ENCODE measurements around the gene COPS8. TPM values are rescaled to one million over a fixed set of nuclear protein-coding genes. Genes with fewer than 3 reads are reported as not detected.
A peak's percentile ranks its signal among the peaks of the same experiment; 100 is the strongest.

Gene COPS8
- total RNA-seq, 1 donor from 2014 or later, result 76.1 TPM

DNA sequence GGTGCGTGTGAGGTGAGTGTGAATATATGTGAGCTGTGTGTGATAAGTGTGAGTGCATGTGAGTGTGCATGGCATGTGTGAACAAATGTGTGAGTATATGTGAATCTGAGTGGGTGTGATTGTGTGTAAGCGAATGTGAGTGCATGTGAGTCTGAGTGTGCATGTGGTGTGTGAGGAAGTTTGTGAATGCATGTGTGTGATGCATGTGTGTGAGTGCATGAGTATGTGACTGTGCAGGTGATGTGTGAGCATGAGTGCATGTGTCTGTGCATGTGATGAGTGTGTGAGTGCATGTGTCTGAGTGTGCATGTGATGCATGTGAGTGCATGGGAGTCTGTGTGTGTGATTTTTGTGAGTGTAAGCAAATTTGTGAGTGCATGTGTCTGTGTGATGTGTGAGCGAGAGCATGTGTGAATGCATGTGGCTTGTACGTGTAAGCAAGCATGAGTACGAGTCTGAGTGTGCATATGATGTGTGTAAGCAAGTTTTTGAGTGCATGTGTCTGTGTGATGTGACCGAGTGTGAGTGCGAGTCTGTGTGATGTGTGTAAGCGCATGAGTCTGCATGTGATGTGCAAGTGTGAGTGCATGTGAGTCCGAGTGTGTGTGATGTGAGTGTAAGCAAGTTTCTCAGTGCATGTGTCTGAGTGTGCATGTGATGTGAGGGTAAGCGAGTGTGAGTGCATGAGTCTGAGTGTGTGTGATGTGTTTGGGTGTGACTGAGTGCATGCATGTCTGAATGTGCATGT lies 43.3 kb downstream of the COPS8 start:
- H3K27me3 ChIP-seq (ENCODE audit: insufficient read depth, low read length), result no peaks in the 10 kb centered on the region
- H3K9ac ChIP-seq (ENCODE audit: low read length), result peak overlapping the region; percentile 64
- peak overlapping the region; percentile 84 for H3K27ac ChIP-seq (ENCODE audit: low read depth, low read length)
- no peak overlapping the region for H2AFZ ChIP-seq (ENCODE audit: low read depth, low read length)
- no peaks in the 10 kb centered on the region for H3K36me3 ChIP-seq (ENCODE audit: insufficient read depth, low read length)
- FAIRE-seq (no peak), DNase-seq (ENCODE audit: low read depth) (no peak)
- H3K79me2 ChIP-seq (ENCODE audit: insufficient read depth, low read length), result no peaks in the 10 kb centered on the region
- Mint-ChIP-seq H3K36me3 (ENCODE audit: low read depth, unreplicated experiment) (no peaks in the 10 kb centered on the region), H3K4me3 (ENCODE audit: unreplicated experiment) (no peak overlapping the region), H3K27ac (ENCODE audit: unreplicated experiment) (no peak overlapping the region), H3K9me3 (ENCODE audit: unreplicated experiment) (no peaks in the 10 kb centered on the region), H3K27me3 (ENCODE audit: low read depth, unreplicated experiment) (no peaks in the 10 kb centered on the region), H3K4me1 (ENCODE audit: low read depth, unreplicated experiment) (peaks cover 8% of the 10 kb centered on the region)
- no peak overlapping the region for H3K4me3 ChIP-seq (ENCODE audit: insufficient read depth, low read depth, low read length)
- peaks cover 13% of the 10 kb centered on the region for H3K4me1 ChIP-seq (ENCODE audit: insufficient read depth, low read length)
- peaks cover 10% of the 10 kb centered on the region for H3K9me3 ChIP-seq (ENCODE audit: insufficient read depth, low read depth, low read length)
- H3K4me2 ChIP-seq (ENCODE audit: low read length), result peak overlapping the region; percentile 71
- no peak for TF ChIP-seq EZH2 (IDR thresholded peaks at IDR 0.05; ENCODE audit: insufficient read depth, low read length)
- TF ChIP-seq, protein P1, sequence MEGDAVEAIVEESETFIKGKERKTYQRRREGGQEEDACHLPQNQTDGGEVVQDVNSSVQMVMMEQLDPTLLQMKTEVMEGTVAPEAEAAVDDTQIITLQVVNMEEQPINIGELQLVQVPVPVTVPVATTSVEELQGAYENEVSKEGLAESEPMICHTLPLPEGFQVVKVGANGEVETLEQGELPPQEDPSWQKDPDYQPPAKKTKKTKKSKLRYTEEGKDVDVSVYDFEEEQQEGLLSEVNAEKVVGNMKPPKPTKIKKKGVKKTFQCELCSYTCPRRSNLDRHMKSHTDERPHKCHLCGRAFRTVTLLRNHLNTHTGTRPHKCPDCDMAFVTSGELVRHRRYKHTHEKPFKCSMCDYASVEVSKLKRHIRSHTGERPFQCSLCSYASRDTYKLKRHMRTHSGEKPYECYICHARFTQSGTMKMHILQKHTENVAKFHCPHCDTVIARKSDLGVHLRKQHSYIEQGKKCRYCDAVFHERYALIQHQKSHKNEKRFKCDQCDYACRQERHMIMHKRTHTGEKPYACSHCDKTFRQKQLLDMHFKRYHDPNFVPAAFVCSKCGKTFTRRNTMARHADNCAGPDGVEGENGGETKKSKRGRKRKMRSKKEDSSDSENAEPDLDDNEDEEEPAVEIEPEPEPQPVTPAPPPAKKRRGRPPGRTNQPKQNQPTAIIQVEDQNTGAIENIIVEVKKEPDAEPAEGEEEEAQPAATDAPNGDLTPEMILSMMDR (IDR thresholded peaks at IDR 0.05; ENCODE audit: insufficient read depth, low read depth, low read length), result no peak
- H4K20me1 ChIP-seq (ENCODE audit: insufficient read depth, low read length), result no peaks in the 10 kb centered on the region

DNA sequence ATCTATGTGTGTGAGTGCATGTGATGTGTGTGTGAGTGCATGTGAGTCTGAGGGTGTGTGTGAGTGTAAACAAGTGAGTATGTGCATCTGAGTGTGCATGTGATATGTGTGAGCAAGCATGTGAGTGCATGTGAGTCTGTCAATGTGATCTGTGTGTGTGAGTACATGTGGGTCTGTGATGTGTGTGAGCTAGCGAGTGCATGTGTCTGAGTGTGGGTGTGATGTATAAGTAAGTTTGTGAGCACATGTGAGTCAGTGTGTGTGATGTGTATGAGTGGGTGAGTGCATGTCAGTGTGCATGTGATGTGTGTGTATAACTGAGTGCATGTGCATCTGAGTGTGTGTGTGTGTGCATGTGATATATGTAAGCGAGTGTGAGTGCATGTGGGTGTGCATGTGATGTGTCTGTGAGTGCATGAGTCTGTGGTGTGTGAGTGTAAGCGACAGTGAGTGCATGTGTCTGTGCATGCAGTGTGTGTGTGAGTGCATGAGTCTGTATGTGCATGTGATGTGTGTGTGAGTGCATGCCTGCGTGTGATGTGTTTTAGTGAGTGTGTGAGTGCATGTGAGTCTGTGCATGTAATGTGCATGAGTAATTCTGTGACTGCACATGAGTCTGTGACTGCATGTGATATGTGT lies 44.1 kb downstream of the COPS8 start:
- FAIRE-seq, result peak; percentile 52
- no peak for TF ChIP-seq EZH2 (IDR thresholded peaks at IDR 0.05; ENCODE audit: insufficient read depth, low read length)
- TF ChIP-seq, protein P1 (IDR thresholded peaks at IDR 0.05; ENCODE audit: insufficient read depth, low read depth, low read length), result no peak
- Histone ChIP-seq H3K36me3 (ENCODE audit: insufficient read depth, low read length) (no peaks in the 10 kb centered on the region), H3K4me2 (ENCODE audit: low read length) (no peak overlapping the region), H3K79me2 (ENCODE audit: insufficient read depth, low read length) (no peaks in the 10 kb centered on the region), H2AFZ (ENCODE audit: low read depth, low read length) (no peak overlapping the region), H4K20me1 (ENCODE audit: insufficient read depth, low read length) (no peaks in the 10 kb centered on the region), H3K27me3 (ENCODE audit: insufficient read depth, low read length) (no peaks in the 10 kb centered on the region), H3K27ac (ENCODE audit: low read depth, low read length) (no peak overlapping the region), H3K9ac (ENCODE audit: low read length) (no peak overlapping the region), H3K9me3 (ENCODE audit: insufficient read depth, low read depth, low read length) (peaks cover 10% of the 10 kb centered on the region), H3K4me3 (ENCODE audit: insufficient read depth, low read depth, low read length) (no peak overlapping the region), H3K4me1 (ENCODE audit: insufficient read depth, low read length) (peaks cover 13% of the 10 kb centered on the region)
- Mint-ChIP-seq H3K9me3 (ENCODE audit: unreplicated experiment) (no peaks in the 10 kb centered on the region), H3K4me3 (ENCODE audit: unreplicated experiment) (no peak overlapping the region), H3K36me3 (ENCODE audit: low read depth, unreplicated experiment) (no peaks in the 10 kb centered on the region), H3K27me3 (ENCODE audit: low read depth, unreplicated experiment) (no peaks in the 10 kb centered on the region), H3K4me1 (ENCODE audit: low read depth, unreplicated experiment) (peaks cover 8% of the 10 kb centered on the region), H3K27ac (ENCODE audit: unreplicated experiment) (no peak overlapping the region)
- DNase-seq (ENCODE audit: low read depth), result no peak
